GM23338 (cell line): ENCODE data around the gene SCAF4. TPM values are rescaled to one million over a fixed set of nuclear protein-coding genes. Genes with fewer than 3 reads are reported as not detected.

Source experiments
- ATAC-seq: fragments of 200-7000 bp; cut with Tn5 transposase; 3 replicates; pipeline ENCODE4 v1.9.1; 2020
- DNase-seq: peaks from one replicate; pipeline ENCODE4 v3.0.0-alpha.2; 2015; ENCODE audit warnings: low spot score
- H2AFZ ChIP-seq: fragments of 200-600 bp; sonication (generic); 2 replicates; pipeline ENCODE4 v1.8.0; 2016; ENCODE audit warnings: antibody characterized with exemption, mild to moderate bottlenecking, moderate library complexity
- H3F3A ChIP-seq: fragments of 200-600 bp; sonication (generic); replicated peaks from 2 replicates; pipeline ENCODE4 v1.8.0; 2017; ENCODE audit warnings: antibody characterized with exemption, mixed run types, low read depth
- H3K27ac ChIP-seq: fragments of 200-600 bp; sonication (generic); 2 replicates; pipeline ENCODE4 v1.6.1; 2016; ENCODE audit warnings: low read depth
- H3K27me3 ChIP-seq: fragments of 200-600 bp; sonication (generic); 2 replicates; pipeline ENCODE4 v1.8.0; 2016; ENCODE audit warnings: mild to moderate bottlenecking, mixed run types, moderate library complexity; ENCODE audit not compliant: insufficient read depth
- H3K36me3 ChIP-seq: fragments of 200-600 bp; sonication (generic); 2 replicates; pipeline ENCODE4 v1.8.0; 2016; ENCODE audit warnings: mild to moderate bottlenecking; ENCODE audit not compliant: insufficient read depth
- H3K4me1 ChIP-seq: fragments of 200-600 bp; sonication (generic); 2 replicates; pipeline ENCODE4 v1.8.0; 2016; ENCODE audit warnings: mild to moderate bottlenecking, moderate library complexity; ENCODE audit not compliant: insufficient read depth
- H3K4me2 ChIP-seq: fragments of 200-600 bp; sonication (generic); 2 replicates; pipeline ENCODE4 v1.7.1; 2017; ENCODE audit warnings: mixed run types
- H3K4me3 ChIP-seq: fragments of 200-600 bp; sonication (generic); 2 replicates; pipeline ENCODE4 v1.6.1; 2016; ENCODE audit warnings: mixed run types
- H3K79me2 ChIP-seq: fragments of 200-600 bp; sonication (generic); replicated peaks from 2 replicates; pipeline ENCODE4 v1.8.0; 2017; ENCODE audit warnings: mild to moderate bottlenecking; ENCODE audit not compliant: insufficient read depth
- H3K9me2 ChIP-seq: fragments of 200-600 bp; sonication (generic); 2 replicates; pipeline ENCODE4 v1.8.0; 2017; ENCODE audit not compliant: insufficient read depth
- H4K20me1 ChIP-seq: fragments of 200-600 bp; sonication (generic); replicated peaks from 2 replicates; pipeline ENCODE4 v1.8.0; 2017; ENCODE audit warnings: mild to moderate bottlenecking; ENCODE audit not compliant: insufficient read depth
- H3K27ac Mint-ChIP-seq: 2 replicates; pipeline ENCODE4 v1.8.0; 2020; ENCODE audit warnings: inconsistent platforms, mild to moderate bottlenecking, moderate library complexity, mixed read lengths
- H3K27me3 Mint-ChIP-seq: 3 replicates; pipeline ENCODE4 v1.8.0; 2022; ENCODE audit warnings: low read depth, mild to moderate bottlenecking, moderate library complexity, mixed read lengths, inconsistent platforms; ENCODE audit not compliant: insufficient read depth, poor library complexity
- H3K36me3 Mint-ChIP-seq: 3 replicates; pipeline ENCODE4 v1.8.0; 2021; ENCODE audit warnings: low read depth, mild to moderate bottlenecking, inconsistent platforms, moderate library complexity, mixed read lengths
- H3K4me1 Mint-ChIP-seq: 3 replicates; pipeline ENCODE4 v1.8.0; 2020; ENCODE audit warnings: mild to moderate bottlenecking, inconsistent platforms, mixed read lengths
- H3K4me3 Mint-ChIP-seq: 3 replicates; pipeline ENCODE4 v1.8.0; 2021; ENCODE audit warnings: moderate library complexity, mild to moderate bottlenecking, inconsistent platforms, mixed read lengths
- H3K9me3 Mint-ChIP-seq: 3 replicates; pipeline ENCODE4 v1.8.0; 2020; ENCODE audit warnings: moderate library complexity, mild to moderate bottlenecking, inconsistent platforms, mixed read lengths
- EZH2 ChIP-seq: fragments of 200-600 bp; sonication (generic); IDR thresholded peaks from one replicate; pipeline ENCODE4 v1.8.0; 2017; ENCODE audit warnings: antibody characterized with exemption, mild to moderate bottlenecking, low read depth; ENCODE audit not compliant: unreplicated experiment
- EZH2phosphoT487 ChIP-seq: fragments of 200-600 bp; sonication (generic); IDR thresholded peaks from one replicate; pipeline ENCODE4 v1.8.1; 2018; ENCODE audit warnings: antibody characterized with exemption; ENCODE audit not compliant: unreplicated experiment
- JUNB ChIP-seq: IDR thresholded peaks from one replicate; pipeline ENCODE4 v1.6.1; 2016; ENCODE audit warnings: antibody characterized with exemption; ENCODE audit not compliant: unreplicated experiment
- POLR2AphosphoS5 ChIP-seq: IDR thresholded peaks from 2 replicates; pipeline ENCODE4 v1.6.1; 2016; ENCODE audit warnings: antibody characterized with exemption, low read depth
- STAT1 ChIP-seq: IDR thresholded peaks from one replicate; pipeline ENCODE4 v1.6.1; 2016; ENCODE audit warnings: antibody characterized with exemption; ENCODE audit not compliant: unreplicated experiment
- ZNF114 ChIP-seq: fragments of 250-450 bp; sonication (Bioruptor Pico); IDR thresholded peaks from 2 replicates; pipeline ENCODE4 v1.5.0; 2020; ENCODE audit warnings: mild to moderate bottlenecking, moderate library complexity
- ZNF331 ChIP-seq: fragments of 250-450 bp; sonication (Bioruptor Pico); IDR thresholded peaks from 2 replicates; pipeline ENCODE4 v1.5.0; 2020; ENCODE audit warnings: low read depth, mild to moderate bottlenecking, moderate library complexity
- polyA plus RNA-seq: library from polyadenylated mRNA; unstranded; fragments of >200 nt; fragmentation: Nextera tagmentation; extraction: Ambion mirVana; gene quantifications from 2 replicates; pipeline ENCODE4 v1.2.1, GENCODE V29; 2016
- total RNA-seq: library from RNA; depleted of rRNA; stranded (reverse); fragments of >200 nt; shearing (Covaris generic); gene quantifications from 2 replicates; pipeline ENCODE4 v1.2.3, GENCODE V29; 2014
- TF ChIP-seq, protein P1 (sequence below): fragments of 250-450 bp; sonication (Bioruptor Pico); IDR thresholded peaks from 2 replicates; pipeline ENCODE4 v1.5.0; 2020; ENCODE audit warnings: mild to moderate bottlenecking, moderate library complexity
- TF ChIP-seq, protein P2 (sequence below): IDR thresholded peaks from 2 replicates; pipeline ENCODE4 v1.6.1; 2016; ENCODE audit warnings: antibody characterized with exemption
- TF ChIP-seq, protein P3 (sequence below): IDR thresholded peaks from one replicate; pipeline ENCODE4 v1.6.1; 2018; ENCODE audit warnings: antibody characterized with exemption; ENCODE audit not compliant: unreplicated experiment
- TF ChIP-seq, protein P4 (sequence below), 2 experiments: fragments of 200-600 bp in 1 of 2; sonication (generic) in 1 of 2; conservative IDR thresholded peaks; 2 replicates each; pipeline versions ENCODE4 v1.5.1 to v1.6.1; 2016 to 2017; ENCODE audit warnings: antibody characterized with exemption in 2 of 2, low read depth in 2 of 2, mild to moderate bottlenecking in 2 of 2, moderate library complexity in 1 of 2

Gene SCAF4
- total and polyA plus RNA-seq, 2 experiments from 2014 or later = 29.7 to 45.8 TPM

DNA sequence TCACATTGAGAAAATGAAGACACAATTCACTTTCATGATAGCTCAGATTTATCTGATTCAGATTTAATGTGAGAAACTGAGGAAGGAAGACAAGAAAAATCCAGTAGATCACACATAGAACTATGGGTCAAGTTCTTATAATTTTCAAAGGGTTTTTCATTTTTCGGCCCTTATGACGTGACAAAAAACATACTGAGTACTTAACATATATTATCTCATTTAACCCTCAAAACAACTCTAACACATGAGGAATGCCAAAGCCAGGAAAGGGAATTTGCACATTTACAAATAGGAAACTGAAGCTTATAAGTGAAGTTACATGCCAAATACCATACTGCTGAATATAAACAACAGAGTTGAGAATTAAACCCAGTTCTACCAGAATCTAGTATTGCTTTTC lies 44.8 kb downstream of the SCAF4 start (continued):
- TF ChIP-seq, protein P1, sequence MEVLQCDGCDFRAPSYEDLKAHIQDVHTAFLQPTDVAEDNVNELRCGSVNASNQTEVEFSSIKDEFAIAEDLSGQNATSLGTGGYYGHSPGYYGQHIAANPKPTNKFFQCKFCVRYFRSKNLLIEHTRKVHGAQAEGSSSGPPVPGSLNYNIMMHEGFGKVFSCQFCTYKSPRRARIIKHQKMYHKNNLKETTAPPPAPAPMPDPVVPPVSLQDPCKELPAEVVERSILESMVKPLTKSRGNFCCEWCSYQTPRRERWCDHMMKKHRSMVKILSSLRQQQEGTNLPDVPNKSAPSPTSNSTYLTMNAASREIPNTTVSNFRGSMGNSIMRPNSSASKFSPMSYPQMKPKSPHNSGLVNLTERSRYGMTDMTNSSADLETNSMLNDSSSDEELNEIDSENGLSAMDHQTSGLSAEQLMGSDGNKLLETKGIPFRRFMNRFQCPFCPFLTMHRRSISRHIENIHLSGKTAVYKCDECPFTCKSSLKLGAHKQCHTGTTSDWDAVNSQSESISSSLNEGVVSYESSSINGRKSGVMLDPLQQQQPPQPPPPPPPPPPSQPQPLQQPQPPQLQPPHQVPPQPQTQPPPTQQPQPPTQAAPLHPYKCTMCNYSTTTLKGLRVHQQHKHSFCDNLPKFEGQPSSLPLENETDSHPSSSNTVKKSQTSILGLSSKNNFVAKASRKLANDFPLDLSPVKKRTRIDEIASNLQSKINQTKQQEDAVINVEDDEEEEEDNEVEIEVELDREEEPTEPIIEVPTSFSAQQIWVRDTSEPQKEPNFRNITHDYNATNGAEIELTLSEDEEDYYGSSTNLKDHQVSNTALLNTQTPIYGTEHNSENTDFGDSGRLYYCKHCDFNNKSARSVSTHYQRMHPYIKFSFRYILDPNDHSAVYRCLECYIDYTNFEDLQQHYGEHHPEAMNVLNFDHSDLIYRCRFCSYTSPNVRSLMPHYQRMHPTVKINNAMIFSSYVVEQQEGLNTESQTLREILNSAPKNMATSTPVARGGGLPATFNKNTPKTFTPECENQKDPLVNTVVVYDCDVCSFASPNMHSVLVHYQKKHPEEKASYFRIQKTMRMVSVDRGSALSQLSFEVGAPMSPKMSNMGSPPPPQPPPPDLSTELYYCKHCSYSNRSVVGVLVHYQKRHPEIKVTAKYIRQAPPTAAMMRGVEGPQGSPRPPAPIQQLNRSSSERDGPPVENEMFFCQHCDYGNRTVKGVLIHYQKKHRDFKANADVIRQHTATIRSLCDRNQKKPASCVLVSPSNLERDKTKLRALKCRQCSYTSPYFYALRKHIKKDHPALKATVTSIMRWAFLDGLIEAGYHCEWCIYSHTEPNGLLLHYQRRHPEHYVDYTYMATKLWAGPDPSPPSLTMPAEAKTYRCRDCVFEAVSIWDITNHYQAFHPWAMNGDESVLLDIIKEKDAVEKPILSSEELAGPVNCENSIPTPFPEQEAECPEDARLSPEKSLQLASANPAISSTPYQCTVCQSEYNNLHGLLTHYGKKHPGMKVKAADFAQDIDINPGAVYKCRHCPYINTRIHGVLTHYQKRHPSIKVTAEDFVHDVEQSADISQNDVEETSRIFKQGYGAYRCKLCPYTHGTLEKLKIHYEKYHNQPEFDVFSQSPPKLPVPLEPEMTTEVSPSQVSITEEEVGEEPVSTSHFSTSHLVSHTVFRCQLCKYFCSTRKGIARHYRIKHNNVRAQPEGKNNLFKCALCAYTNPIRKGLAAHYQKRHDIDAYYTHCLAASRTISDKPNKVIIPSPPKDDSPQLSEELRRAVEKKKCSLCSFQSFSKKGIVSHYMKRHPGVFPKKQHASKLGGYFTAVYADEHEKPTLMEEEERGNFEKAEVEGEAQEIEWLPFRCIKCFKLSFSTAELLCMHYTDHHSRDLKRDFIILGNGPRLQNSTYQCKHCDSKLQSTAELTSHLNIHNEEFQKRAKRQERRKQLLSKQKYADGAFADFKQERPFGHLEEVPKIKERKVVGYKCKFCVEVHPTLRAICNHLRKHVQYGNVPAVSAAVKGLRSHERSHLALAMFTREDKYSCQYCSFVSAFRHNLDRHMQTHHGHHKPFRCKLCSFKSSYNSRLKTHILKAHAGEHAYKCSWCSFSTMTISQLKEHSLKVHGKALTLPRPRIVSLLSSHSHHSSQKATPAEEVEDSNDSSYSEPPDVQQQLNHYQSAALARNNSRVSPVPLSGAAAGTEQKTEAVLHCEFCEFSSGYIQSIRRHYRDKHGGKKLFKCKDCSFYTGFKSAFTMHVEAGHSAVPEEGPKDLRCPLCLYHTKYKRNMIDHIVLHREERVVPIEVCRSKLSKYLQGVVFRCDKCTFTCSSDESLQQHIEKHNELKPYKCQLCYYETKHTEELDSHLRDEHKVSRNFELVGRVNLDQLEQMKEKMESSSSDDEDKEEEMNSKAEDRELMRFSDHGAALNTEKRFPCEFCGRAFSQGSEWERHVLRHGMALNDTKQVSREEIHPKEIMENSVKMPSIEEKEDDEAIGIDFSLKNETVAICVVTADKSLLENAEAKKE (CRISPR knock-in tag) = no peak
- TF ChIP-seq POLR2AphosphoS5 = no peak
- TF ChIP-seq, protein P2, sequence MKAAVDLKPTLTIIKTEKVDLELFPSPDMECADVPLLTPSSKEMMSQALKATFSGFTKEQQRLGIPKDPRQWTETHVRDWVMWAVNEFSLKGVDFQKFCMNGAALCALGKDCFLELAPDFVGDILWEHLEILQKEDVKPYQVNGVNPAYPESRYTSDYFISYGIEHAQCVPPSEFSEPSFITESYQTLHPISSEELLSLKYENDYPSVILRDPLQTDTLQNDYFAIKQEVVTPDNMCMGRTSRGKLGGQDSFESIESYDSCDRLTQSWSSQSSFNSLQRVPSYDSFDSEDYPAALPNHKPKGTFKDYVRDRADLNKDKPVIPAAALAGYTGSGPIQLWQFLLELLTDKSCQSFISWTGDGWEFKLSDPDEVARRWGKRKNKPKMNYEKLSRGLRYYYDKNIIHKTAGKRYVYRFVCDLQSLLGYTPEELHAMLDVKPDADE = no peak
- no peak for TF ChIP-seq EZH2phosphoT487
- TF ChIP-seq EZH2 = no peak
- TF ChIP-seq ZNF114 (CRISPR knock-in tag) = no peak
- TF ChIP-seq JUNB = no peak
- TF ChIP-seq ZNF331 (CRISPR knock-in tag) = no peak

DNA sequence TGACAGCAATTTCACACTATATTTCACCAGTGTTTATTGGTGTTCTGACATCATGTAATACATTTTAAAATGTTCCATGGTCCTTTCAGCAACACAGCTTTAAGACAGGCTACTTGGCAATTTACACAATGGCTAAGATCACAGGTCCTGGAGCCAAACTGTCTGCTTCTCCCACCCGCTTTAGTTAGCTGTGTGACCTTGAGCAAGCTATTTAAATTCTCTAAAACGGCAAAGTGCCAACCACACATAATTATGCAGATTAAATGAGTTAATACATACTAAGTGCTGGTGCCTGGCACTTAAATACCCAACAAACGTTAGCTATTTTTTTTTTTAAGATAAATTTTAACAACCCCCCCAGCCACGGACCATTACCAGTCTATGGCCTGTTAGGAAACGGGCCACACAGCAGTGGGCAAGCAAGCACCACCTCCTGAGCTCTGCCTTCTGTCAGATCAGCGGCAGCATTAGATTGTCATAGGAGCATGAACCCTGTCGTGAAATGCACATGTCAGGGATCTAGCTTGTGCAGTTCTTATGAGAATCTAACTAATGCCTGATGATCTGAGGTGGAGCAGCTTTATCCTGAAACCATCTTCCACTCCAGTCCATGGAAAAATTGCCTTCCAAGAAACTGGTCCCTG lies 45.5 kb downstream of the SCAF4 start:
- no peaks in the 10 kb centered on the region for H3K9me3 Mint-ChIP-seq
- ATAC-seq = no peak
- H3K27me3 Mint-ChIP-seq = peaks cover 9% of the 10 kb centered on the region
- no peaks in the 10 kb centered on the region for H3F3A ChIP-seq
- H3K36me3 Mint-ChIP-seq = peaks cover 93% of the 10 kb centered on the region
- peaks cover 60% of the 10 kb centered on the region for H3K36me3 ChIP-seq
- no peaks in the 10 kb centered on the region for H3K4me1 ChIP-seq
- no peak overlapping the region for H3K4me3 Mint-ChIP-seq
- peaks cover 17% of the 10 kb centered on the region for H3K79me2 ChIP-seq
- DNase-seq = no peak
- H3K4me2 ChIP-seq = no peak overlapping the region
- H4K20me1 ChIP-seq = peaks cover 6% of the 10 kb centered on the region
- H3K27ac ChIP-seq = no peak overlapping the region
- no peak overlapping the region for H2AFZ ChIP-seq
- no peaks in the 10 kb centered on the region for H3K9me2 ChIP-seq
- no peaks in the 10 kb centered on the region for H3K27me3 ChIP-seq
- no peaks in the 10 kb centered on the region for H3K4me1 Mint-ChIP-seq
- TF ChIP-seq POLR2AphosphoS5 = no peak
- no peak for TF ChIP-seq STAT1
- TF ChIP-seq, protein P3, sequence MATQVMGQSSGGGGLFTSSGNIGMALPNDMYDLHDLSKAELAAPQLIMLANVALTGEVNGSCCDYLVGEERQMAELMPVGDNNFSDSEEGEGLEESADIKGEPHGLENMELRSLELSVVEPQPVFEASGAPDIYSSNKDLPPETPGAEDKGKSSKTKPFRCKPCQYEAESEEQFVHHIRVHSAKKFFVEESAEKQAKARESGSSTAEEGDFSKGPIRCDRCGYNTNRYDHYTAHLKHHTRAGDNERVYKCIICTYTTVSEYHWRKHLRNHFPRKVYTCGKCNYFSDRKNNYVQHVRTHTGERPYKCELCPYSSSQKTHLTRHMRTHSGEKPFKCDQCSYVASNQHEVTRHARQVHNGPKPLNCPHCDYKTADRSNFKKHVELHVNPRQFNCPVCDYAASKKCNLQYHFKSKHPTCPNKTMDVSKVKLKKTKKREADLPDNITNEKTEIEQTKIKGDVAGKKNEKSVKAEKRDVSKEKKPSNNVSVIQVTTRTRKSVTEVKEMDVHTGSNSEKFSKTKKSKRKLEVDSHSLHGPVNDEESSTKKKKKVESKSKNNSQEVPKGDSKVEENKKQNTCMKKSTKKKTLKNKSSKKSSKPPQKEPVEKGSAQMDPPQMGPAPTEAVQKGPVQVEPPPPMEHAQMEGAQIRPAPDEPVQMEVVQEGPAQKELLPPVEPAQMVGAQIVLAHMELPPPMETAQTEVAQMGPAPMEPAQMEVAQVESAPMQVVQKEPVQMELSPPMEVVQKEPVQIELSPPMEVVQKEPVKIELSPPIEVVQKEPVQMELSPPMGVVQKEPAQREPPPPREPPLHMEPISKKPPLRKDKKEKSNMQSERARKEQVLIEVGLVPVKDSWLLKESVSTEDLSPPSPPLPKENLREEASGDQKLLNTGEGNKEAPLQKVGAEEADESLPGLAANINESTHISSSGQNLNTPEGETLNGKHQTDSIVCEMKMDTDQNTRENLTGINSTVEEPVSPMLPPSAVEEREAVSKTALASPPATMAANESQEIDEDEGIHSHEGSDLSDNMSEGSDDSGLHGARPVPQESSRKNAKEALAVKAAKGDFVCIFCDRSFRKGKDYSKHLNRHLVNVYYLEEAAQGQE = no peak
- TF ChIP-seq, protein P4, sequence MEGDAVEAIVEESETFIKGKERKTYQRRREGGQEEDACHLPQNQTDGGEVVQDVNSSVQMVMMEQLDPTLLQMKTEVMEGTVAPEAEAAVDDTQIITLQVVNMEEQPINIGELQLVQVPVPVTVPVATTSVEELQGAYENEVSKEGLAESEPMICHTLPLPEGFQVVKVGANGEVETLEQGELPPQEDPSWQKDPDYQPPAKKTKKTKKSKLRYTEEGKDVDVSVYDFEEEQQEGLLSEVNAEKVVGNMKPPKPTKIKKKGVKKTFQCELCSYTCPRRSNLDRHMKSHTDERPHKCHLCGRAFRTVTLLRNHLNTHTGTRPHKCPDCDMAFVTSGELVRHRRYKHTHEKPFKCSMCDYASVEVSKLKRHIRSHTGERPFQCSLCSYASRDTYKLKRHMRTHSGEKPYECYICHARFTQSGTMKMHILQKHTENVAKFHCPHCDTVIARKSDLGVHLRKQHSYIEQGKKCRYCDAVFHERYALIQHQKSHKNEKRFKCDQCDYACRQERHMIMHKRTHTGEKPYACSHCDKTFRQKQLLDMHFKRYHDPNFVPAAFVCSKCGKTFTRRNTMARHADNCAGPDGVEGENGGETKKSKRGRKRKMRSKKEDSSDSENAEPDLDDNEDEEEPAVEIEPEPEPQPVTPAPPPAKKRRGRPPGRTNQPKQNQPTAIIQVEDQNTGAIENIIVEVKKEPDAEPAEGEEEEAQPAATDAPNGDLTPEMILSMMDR (conservative IDR thresholded peaks at IDR 0.05; ENCODE audit: low read depth in 2 of 2) = no peak
- no peak for TF ChIP-seq EZH2
- no peak overlapping the region for H3K4me3 ChIP-seq
- H3K27ac Mint-ChIP-seq = no peak overlapping the region
